Heart left ventricle (tissue), 13 donors: ENCODE results near the gene CHST9.

Experiments used
- POLR2A ChIP-seq, 2 donors: fragments of 450-650 bp; IDR thresholded peaks; one replicate each; pipeline ENCODE4 v1.6.1; 2017; ENCODE audit warnings: antibody characterized with exemption in 2 of 2, mild to moderate bottlenecking in 2 of 2, moderate library complexity in 2 of 2
- TF ChIP-seq, protein P1 (sequence below), 12 donors: fragments of 200-600 bp; sonication (generic) in 4 of 12; IDR thresholded peaks; one replicate each; pipeline versions ENCODE4 v1.5.0 to v1.8.0; 2018 to 2022; ENCODE audit warnings: antibody characterized with exemption in 12 of 12, mild to moderate bottlenecking in 5 of 12
- donor health status: ischemic (EF 13 %, LVEDD 7.1; RV severe dilation, severe dysfunction).
- donor health status: DM: no; HTN: yes; CAD: no.
- donor health status: DM: no; HTN: no; CAD: no.
- donor health status: ischemic (EF 25% LVEDD 6.9; RV normal size, moderate dysfunction).
- donor health status: ischemic (EF 25% LVEDD 5.7; RV mildly dilated, moderate dysfunction).
- donor health status: ischemic (EF 35%, LVEDD 5.7; RV mildly dilated, moderate dysfunction).
- donor health status: nonischemic (EF 11% LVEDD 7.7; RV severe dilation, severe dysfunction).
- donor health status: DM: yes; HTN: yes; CAD: no.
- donor health status: PGD.
- donor health status: ischemic (EF 29% LVEDD 5.4; RV normal size, mild dysfunction).
- donor health status: nonischemic (EF 23%, LVEDD 6.1; RV moderate dilation, normal function).

- TF ChIP-seq, protein P1, sequence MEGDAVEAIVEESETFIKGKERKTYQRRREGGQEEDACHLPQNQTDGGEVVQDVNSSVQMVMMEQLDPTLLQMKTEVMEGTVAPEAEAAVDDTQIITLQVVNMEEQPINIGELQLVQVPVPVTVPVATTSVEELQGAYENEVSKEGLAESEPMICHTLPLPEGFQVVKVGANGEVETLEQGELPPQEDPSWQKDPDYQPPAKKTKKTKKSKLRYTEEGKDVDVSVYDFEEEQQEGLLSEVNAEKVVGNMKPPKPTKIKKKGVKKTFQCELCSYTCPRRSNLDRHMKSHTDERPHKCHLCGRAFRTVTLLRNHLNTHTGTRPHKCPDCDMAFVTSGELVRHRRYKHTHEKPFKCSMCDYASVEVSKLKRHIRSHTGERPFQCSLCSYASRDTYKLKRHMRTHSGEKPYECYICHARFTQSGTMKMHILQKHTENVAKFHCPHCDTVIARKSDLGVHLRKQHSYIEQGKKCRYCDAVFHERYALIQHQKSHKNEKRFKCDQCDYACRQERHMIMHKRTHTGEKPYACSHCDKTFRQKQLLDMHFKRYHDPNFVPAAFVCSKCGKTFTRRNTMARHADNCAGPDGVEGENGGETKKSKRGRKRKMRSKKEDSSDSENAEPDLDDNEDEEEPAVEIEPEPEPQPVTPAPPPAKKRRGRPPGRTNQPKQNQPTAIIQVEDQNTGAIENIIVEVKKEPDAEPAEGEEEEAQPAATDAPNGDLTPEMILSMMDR (IDR thresholded peaks at IDR 0.05), result no peak
- TF ChIP-seq POLR2A (IDR thresholded peaks at IDR 0.05), result no peak
Measured at GRCh38 chr18:27094621-27095020, 90.5 kb downstream of the CHST9 start.
